Stomach (tissue), 4 donors: ENCODE measurements around the gene P2RX6.

ENCODE experiments used
- CTCF ChIP-seq, 7 experiments: fragments of 450-650 bp in 4 of 7; fragments of 200-600 bp in 3 of 7; sonication (generic) in 3 of 7; IDR thresholded peaks; one replicate each; pipeline ENCODE4 v1.5.1; 2016 to 2019; ENCODE audit warnings: antibody characterized with exemption in 7 of 7, control low read depth in 2 of 7, mild to moderate bottlenecking in 1 of 7
- EP300 ChIP-seq: sonication (generic); formaldehyde crosslinking; IDR thresholded peaks from one replicate; pipeline ENCODE4 v1.6.1; 2017; ENCODE audit warnings: antibody characterized with exemption
- POLR2A ChIP-seq, 4 donors: fragments of 450-650 bp; IDR thresholded peaks; one replicate each; pipeline ENCODE4 v1.6.1; 2016; ENCODE audit warnings: antibody characterized with exemption in 4 of 4, control low read depth in 2 of 4, mild to moderate bottlenecking in 1 of 4, moderate library complexity in 1 of 4
- POLR2AphosphoS5 ChIP-seq, 3 donors: sonication (generic); formaldehyde crosslinking; IDR thresholded peaks; one replicate each; pipeline ENCODE4 v1.6.1; 2016; ENCODE audit warnings: antibody characterized with exemption in 3 of 3

- no peak for TF ChIP-seq POLR2A (IDR thresholded peaks at IDR 0.05)
- TF ChIP-seq CTCF (IDR thresholded peaks at IDR 0.05) = no peak
- TF ChIP-seq EP300 = no peak
- TF ChIP-seq POLR2AphosphoS5 (IDR thresholded peaks at IDR 0.05) = no peak
These were observed 11.1 kb downstream of the P2RX6 start for GRCh38 chr22:21025763-21026755.
